Measurements from ENCODE around the gene DYNC1I1.

DYNC1I1 gene

GRCh38 chr7:95793658-95794057, 21.3 kb downstream of the DYNC1I1 start:
- DNase-seq (ENCODE audit: low read depth in 2 of 2) = no peak

DNA sequence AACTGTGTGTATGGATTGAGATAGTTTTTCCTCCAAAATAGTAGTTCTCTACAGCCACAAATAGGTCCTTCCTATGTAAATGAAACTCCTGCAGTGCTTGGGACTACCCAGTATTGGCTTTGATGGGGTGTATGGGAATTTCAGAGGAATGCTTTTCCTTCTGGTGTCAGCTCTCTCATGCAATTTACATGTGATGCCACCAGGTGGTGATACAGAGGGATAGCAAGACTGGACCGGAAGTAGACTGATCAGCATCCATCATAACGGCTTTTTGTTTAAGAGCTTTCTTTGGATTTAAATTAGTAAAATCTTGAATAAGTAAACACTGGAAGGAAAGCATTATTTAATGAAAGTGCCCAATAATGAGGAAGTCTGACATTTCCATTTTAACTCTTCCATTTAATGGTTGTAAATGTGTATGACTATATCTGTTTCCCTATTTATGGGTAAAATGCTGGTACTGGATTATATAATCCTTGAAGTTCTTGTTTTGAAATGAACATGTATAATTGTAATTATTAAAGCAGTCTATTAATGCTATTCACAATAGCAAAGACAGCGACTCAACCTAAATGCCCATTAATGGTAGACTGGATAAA, 22.7 kb downstream of the DYNC1I1 start:
- DNase-seq (ENCODE audit: low read depth in 2 of 2) = no peak

DNA sequence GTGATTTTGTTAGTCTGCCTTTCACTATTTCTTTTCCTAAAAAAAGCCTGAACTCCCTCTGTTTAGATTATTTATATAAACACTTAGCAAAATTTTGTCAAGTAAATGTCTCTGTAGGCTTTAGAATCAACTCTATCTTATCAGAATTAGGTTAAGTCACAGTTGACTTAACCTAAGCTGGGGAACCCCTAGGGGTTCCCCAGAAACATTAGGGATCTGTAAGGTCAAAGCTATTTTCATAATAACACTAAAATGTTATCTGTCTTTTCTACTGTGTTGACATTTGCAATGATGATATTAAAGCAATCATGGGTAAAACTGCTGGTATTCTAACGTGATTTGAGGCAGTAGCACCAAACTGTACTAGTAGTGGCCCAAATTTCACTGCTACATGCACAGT, 24.3 kb downstream of the DYNC1I1 start:
- DNase-seq (ENCODE audit: low read depth in 2 of 2) = no peak

DNA sequence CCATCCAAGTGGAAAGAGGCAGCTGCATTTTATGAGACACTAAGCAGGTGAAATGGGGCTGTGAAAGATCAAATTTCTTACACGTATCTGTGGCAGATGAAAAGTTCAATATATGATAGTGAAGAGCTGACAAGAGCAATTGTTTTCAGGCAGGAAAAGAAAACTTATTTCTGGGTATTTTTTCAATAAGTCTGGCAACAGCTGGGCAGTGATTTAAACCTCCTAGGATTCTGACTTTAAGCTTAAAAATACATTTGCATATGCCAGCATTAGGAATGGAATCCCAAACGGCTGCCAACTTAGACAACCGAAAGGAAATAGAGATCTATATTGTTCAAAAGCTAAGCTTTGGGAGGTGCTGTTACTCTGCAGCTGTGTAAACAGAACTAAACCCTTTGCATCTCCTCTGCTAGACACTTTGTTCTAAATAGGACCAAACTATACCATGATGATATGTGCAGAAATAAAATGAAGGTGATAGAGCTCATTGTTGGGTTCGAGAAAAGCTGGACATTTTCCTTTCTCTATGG, 26.1 kb downstream of the DYNC1I1 start:
- no peak for DNase-seq (ENCODE audit: low read depth in 2 of 2)

DNA sequence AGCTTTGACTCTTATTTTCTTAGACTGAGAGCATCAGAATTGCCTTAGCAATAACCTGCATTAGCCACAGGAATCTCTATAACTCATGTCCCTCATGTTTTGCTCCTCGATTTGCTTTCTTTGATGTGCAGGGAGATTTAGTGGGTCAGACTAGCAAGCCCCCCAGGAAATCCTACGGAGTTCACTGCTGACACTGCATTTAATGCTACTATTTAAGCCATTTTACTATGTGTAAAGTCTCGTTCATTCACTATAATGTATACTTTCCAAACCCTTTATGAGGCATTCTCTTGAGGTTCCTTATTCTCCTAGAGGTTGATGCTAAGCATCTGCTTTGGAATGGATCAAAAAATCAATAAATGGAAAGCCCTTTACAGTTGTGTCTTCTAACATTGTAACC, 28.4 kb downstream of the DYNC1I1 start:
- no peak for DNase-seq (ENCODE audit: low read depth in 2 of 2)

DNA sequence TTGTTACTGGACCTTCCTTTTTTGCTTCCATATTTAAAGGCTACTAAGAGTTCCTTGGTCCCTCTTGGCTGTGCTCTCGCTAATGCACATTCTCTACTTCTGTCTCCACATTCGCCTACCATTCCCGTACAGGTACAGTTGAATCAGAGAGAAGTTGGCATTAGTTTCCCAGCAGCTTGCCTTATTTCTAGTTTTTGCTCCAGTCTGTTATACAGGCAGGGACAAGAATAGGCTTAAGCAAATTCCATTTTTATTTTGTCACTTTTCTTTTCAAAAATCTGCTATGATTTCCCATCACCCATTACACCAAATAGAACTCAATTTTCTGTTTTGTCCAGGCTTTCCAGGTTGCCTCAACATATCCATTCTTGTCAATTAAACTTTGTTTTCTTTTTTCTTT, 29.9 kb downstream of the DYNC1I1 start:
- no peak for DNase-seq (ENCODE audit: low read depth in 2 of 2)

GRCh38 chr7:95804052-95804451, 31.7 kb downstream of the DYNC1I1 start:
- no peak for DNase-seq (ENCODE audit: low read depth in 2 of 2)

GRCh38 chr7:95805909-95806308, 33.6 kb downstream of the DYNC1I1 start:
- no peak for DNase-seq (ENCODE audit: low read depth in 2 of 2)

GRCh38 chr7:95808396-95808795, 36.0 kb downstream of the DYNC1I1 start:
- DNase-seq (ENCODE audit: low read depth in 2 of 2) = no peak

- DNase-seq (ENCODE audit: low read depth in 2 of 2) = no peak
Measured at GRCh38 chr7:95811846-95812445, 39.6 kb downstream of the DYNC1I1 start.

DNA sequence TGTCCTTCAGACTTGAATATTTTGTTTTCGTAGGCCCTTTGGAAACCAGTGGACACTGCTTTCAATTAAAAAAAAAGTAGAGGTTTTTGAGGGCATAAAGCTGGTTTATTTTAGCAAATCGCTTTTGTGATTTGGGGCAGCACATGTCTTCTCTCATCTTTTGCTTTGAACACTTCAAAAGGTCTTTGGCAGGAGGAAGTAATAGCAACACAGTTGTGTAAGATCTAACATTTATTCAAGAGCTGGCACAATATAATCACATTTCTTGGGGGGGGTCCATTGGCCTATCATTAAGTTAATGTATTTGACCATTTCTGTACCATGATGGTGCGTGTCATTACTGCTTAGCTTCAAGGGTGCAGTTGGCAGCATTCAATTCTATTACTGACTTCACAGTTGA, 42.4 kb downstream of the DYNC1I1 start:
- no peak for DNase-seq (ENCODE audit: low read depth in 2 of 2)

- no peak for DNase-seq (ENCODE audit: low read depth in 2 of 2)
Measured at GRCh38 chr7:95817866-95818640, 45.7 kb downstream of the DYNC1I1 start.

GRCh38 chr7:95820778-95821177, 48.4 kb downstream of the DYNC1I1 start:
- DNase-seq (ENCODE audit: low read depth in 2 of 2) = no peak

DNA sequence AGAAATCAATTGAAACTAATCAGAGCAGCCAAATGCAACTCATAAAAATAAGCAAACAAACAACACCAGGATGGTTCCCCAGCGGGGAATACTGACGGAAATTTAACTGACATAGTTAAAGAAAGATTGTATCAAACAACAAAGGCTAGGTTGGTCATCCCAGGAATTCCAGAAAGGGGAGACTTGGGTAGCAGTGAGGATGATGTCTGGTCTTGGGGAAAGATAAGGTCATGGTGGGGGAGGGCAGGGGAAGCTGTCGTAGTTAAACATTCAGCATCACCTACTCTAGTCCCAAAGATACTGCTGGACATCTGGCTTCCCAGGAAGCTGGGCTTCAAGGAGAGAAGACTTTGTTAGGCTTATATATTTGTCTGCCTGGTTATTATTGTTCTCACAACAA, 50.4 kb downstream of the DYNC1I1 start:
- no peak for DNase-seq (ENCODE audit: low read depth in 2 of 2)

- DNase-seq (ENCODE audit: low read depth in 2 of 2) = no peak
Measured at GRCh38 chr7:95824616-95825015, 52.3 kb downstream of the DYNC1I1 start.

DNA sequence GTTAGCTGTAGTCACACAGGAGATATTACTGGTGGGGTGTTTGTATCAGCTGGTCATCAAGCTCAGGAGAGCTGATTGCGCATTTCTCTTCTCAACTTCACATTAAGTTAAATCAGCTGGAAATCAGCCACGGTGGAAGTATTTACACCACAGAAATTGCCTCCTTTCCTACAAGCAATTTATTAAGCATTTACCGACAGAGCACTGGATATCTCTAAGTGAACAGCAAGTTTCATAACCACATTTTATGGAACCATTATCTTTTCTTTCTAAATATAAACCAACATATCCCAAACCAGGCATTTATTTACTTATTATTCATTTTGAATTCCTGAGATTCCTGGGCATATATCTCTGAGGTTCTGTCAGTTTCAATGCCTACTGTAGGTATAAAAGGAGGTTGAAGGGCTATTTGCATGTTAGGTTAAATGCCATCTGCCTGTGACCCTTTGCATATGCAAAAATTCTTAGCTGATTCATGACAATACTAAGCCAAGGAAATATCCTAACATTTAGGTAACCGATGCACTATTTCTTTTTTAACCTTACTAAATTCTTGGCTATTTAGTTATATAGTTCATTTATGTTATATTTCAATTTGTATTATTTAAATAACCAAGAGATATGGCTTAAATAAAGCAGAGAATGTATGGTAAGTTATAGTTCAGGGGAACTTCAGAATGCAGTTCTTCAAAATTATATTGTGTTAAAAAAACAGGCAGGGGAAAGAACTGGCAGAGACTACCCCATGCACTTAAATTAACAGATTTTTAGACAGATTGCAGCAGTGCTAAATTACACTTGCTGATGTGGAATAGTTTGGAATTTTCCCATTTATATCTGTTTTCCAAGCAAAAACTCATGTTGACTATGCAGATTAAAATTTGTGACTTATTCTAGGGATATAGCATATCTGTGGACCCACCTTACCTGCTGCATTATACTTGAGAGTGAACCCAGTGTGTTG, 56.8 kb downstream of the DYNC1I1 start:
- no peak for DNase-seq (ENCODE audit: low read depth in 2 of 2)

DNA sequence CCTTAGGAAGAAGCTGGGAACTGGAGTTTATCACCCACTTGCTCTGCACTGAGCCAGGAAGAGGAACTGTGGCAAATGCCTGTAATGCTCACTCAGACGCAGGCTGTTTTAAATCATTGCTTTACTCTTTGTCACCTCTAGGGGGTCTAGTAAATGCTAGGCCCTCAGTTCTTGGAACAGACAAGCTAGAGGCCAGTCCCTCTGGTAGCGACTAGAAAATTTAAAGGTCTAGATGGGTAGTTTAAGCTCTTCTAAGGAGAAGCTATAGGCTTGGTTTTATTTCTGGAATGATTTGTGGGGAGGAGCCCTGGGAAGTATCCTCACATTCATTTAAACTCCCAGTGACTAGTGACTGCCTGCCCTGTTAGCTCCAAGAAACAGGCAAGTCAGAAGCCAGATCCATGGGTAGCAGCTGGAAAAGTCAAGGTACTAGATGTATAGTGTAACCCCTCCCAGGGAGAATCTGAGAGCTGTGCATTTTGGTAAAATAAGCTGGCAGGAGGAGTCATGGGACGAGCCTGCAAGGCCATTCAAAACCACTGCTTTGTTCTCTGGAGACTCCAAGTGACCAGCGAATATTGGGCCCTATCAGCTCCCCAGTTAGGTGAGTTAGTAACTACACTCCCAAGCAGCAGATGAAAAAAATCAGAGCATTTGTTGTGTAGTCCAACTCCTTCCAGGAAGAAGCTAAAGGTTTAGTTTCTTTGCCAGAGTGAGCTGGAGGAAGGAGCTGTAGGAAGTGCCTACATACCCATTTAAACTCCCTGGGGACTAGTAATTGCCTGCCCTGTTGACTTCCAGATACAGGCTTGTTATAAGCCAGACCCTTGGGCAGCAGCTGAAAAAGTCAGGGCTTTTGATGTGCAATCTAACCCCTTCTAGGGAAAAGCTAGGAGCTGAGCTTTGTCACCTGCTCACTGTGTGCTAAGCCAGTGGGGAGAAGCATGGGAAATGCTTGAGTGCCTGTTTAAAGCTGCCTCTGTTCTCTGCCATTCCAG, 68.9 kb downstream of the DYNC1I1 start:
- DNase-seq (ENCODE audit: low read depth in 2 of 2) = no peak

DNA sequence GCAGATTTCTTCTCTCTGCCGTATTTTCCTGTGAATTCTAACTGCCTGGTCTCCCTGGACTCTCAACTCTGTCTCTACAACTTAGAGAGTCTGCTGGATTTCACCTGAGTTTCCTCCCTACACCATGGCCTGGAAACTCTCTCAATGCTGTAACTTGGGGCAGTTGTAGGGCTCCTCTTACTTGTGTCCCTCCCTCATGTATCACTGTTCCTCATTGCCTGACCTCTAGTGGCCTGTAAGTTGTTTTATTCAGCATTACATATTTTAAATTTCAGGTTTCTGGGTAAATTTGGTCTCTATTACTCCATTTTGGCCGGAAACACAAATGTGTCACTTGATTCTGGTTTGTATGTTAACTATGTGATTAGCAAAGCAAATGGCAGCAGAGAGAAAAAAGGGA, 70.9 kb downstream of the DYNC1I1 start:
- DNase-seq (ENCODE audit: low read depth in 2 of 2) = no peak

- DNase-seq (ENCODE audit: low read depth in 2 of 2) = no peak
Measured at GRCh38 chr7:95845007-95845406, 72.7 kb downstream of the DYNC1I1 start.

GRCh38 chr7:95847061-95847460, 74.7 kb downstream of the DYNC1I1 start:
- DNase-seq (ENCODE audit: low read depth in 2 of 2) = no peak

- no peak for DNase-seq (ENCODE audit: low read depth in 2 of 2)
Measured at GRCh38 chr7:95859429-95859828, 87.1 kb downstream of the DYNC1I1 start.

Data from stimulated activated CD8-positive, alpha-beta memory T cell treated with anti-CD3 and anti-CD28 coated beads, Interleukin-15, amount 100 ng/mL, for 4 hours (primary cell).